Measurements from ENCODE around the gene ZNF526. TPM values are rescaled to one million over a fixed set of nuclear protein-coding genes. Genes with fewer than 3 reads are reported as not detected.

ZNF526 gene
- total RNA-seq, 1 experiment from 2014 or later = 13.1 TPM

GRCh38 chr19:42254850-42255765 is 35.0 kb downstream of the ZNF526 start, which contains the start of gene ERF:
ERF (minus strand) TSS chr19:42255128; CDS start chr19:42254999, 129 bp downstream.
- Histone ChIP-seq H3K9me3 (ENCODE audit: control insufficient read depth in 1 of 2, insufficient read depth in 1 of 2, low read depth in 1 of 2, low read length in 2 of 2) (no peaks in the 10 kb centered on the region), H3K4me3 (replicated peaks in 1 of 2; ENCODE audit: low read depth in 1 of 2, low read length in 2 of 2) (peak within 1 kb of the TSS; percentile 94 to 96), H3K9me2 (ENCODE audit: insufficient read depth) (no peaks in the 10 kb centered on the region), H3K9ac (ENCODE audit: low read length) (peak within 1 kb of the TSS; percentile 100), H3K79me2 (ENCODE audit: insufficient read depth, low read length) (peaks cover 44% of the 10 kb centered on the region), H3K36me3 (ENCODE audit: control insufficient read depth in 1 of 2, insufficient read depth in 2 of 2, low read length in 2 of 2) (peaks cover 0 to 3% of the 10 kb centered on the region in 2 experiments; a peak in 2 of 4 replicates), H3K27me3 (ENCODE audit: insufficient read depth, low read length) (no peaks in the 10 kb centered on the region), H4K20me1 (ENCODE audit: insufficient read depth) (peaks cover 3% of the 10 kb centered on the region; the same call in 1 of the 2 replicates), H3K27ac (ENCODE audit: low read depth, low read length) (peak within 1 kb of the TSS; percentile 99), H2AFZ (ENCODE audit: low read depth, low read length, poor library complexity, severe bottlenecking) (no peak within 1 kb of the TSS), H3K4me2 (ENCODE audit: low read length) (peak within 1 kb of the TSS; percentile 96), H3K4me1 (ENCODE audit: control insufficient read depth in 1 of 2, insufficient read depth in 2 of 2, low read length in 2 of 2) (peaks cover 45 to 62% of the 10 kb centered on the region in 2 experiments)
- ATAC-seq (peak; percentile 69), DNase-seq (ENCODE audit: low read depth, low spot score) (peak; percentile 65)
- ChIA-PET CTCF (no interaction called here), POLR2A (interaction anchor here (1.2 to 1.7 kb wide), 2 partner anchors 8 to 24 kb away, joined by 3 to 6 read pairs; no protein-coding TSS in a partner anchor), RAD21 (ENCODE audit: low non-redundant PET in 1 of 2, low total read pairs in 2 of 2, uncharacterized antibody in 2 of 2, unreplicated experiment in 2 of 2) (no interaction called here)
- intact Hi-C loops (cut with micrococcal nuclease) = no loop called here
- BruUV-seq (replicated peaks) = no TSS peak
- TF ChIP-seq RAD21 (IDR thresholded peaks at IDR 0.05; ENCODE audit: low read depth) = no peak
- no peak for TF ChIP-seq CBX3 (IDR thresholded peaks at IDR 0.05; ENCODE audit: low read depth)
- 0 out of 2 replicates have a peak, but pooled peaks have one; percentile 58 for TF ChIP-seq SIN3A (IDR thresholded peaks at IDR 0.05; ENCODE audit: low read depth)
- TF ChIP-seq JUND (IDR thresholded peaks at IDR 0.05) = no peak
- no peak for TF ChIP-seq ZNF274 (IDR thresholded peaks at IDR 0.05; ENCODE audit: low read depth, low read length)
- TF ChIP-seq CEBPB (IDR thresholded peaks at IDR 0.05; ENCODE audit: low read depth) = no peak
- peak; percentile 74 for TF ChIP-seq SP1 (IDR thresholded peaks at IDR 0.05; ENCODE audit: low read depth)
- peak; percentile 83 for TF ChIP-seq TCF7L2 (IDR thresholded peaks at IDR 0.05; ENCODE audit: borderline replicate concordance, extremely low read depth, insufficient read depth, insufficient read length)
- peak; percentile 95 for TF ChIP-seq POLR2AphosphoS5 (IDR thresholded peaks at IDR 0.05; ENCODE audit: low read depth, low read length)
- no peak for TF ChIP-seq FOSL1 (IDR thresholded peaks at IDR 0.05; ENCODE audit: low read depth)
- peak; percentile 97 for TF ChIP-seq EGR1 (IDR thresholded peaks at IDR 0.05; ENCODE audit: low read depth)
- TF ChIP-seq, protein P1, sequence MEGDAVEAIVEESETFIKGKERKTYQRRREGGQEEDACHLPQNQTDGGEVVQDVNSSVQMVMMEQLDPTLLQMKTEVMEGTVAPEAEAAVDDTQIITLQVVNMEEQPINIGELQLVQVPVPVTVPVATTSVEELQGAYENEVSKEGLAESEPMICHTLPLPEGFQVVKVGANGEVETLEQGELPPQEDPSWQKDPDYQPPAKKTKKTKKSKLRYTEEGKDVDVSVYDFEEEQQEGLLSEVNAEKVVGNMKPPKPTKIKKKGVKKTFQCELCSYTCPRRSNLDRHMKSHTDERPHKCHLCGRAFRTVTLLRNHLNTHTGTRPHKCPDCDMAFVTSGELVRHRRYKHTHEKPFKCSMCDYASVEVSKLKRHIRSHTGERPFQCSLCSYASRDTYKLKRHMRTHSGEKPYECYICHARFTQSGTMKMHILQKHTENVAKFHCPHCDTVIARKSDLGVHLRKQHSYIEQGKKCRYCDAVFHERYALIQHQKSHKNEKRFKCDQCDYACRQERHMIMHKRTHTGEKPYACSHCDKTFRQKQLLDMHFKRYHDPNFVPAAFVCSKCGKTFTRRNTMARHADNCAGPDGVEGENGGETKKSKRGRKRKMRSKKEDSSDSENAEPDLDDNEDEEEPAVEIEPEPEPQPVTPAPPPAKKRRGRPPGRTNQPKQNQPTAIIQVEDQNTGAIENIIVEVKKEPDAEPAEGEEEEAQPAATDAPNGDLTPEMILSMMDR (IDR thresholded peaks at IDR 0.05 in 2 of 3, conservative IDR thresholded peaks at IDR 0.05 in 1 of 3; ENCODE audit: borderline replicate concordance in 1 of 3, insufficient read depth in 1 of 3, low read depth in 2 of 3, low read length in 2 of 3) = no peak
- peak; percentile 53 for TF ChIP-seq POLR2A (IDR thresholded peaks at IDR 0.05; ENCODE audit: borderline replicate concordance, extremely low read depth, insufficient read depth, insufficient read length)
- TF ChIP-seq ZFX (IDR thresholded peaks at IDR 0.05) = no peak
